Keratinocyte (primary cell): Measurements from ENCODE around the gene ERMAP.

Experiments
- EZH2 ChIP-seq: IDR thresholded peaks from one replicate; pipeline ENCODE4 v1.6.1; 2012; ENCODE audit warnings: inconsistent platforms, mild to moderate bottlenecking, low read length, moderate library complexity
- TF ChIP-seq, protein P1 (sequence below), 3 experiments: IDR thresholded peaks in 1 of 3; conservative IDR thresholded peaks in 1 of 3; optimal IDR thresholded peaks in 1 of 3; 2 replicates in 2 of 3; 3 replicates in 1 of 3; pipeline versions ENCODE3 to v1.5.1; 2011; ENCODE audit warnings: low read length in 3 of 3, mild to moderate bottlenecking in 3 of 3, moderate library complexity in 2 of 3, control low read depth in 1 of 3, inconsistent platforms in 1 of 3; ENCODE audit not compliant: insufficient read depth in 2 of 3; ENCODE audit errors: extremely low read depth in 1 of 3

DNA sequence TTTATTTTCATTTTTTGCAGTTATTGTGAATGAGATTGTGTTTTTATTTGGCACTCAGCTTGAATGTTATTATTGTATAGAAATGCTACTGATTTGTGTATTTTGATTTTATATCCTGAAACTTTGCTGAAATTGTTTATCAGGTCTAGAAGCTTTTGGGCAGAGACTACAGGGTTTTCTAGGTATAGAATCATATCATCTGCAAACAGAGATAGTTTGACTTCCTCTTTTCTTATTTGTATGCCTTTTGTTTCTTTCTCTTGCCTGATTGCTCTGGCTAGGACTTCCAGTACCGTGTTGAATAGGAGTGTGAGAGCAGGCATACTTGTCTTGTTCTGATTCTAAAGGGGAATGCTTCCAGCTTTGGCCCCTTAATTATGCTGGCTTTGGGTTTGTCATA lies 56.7 kb downstream of the ERMAP start:
- TF ChIP-seq EZH2, result no peak
- TF ChIP-seq, protein P1, sequence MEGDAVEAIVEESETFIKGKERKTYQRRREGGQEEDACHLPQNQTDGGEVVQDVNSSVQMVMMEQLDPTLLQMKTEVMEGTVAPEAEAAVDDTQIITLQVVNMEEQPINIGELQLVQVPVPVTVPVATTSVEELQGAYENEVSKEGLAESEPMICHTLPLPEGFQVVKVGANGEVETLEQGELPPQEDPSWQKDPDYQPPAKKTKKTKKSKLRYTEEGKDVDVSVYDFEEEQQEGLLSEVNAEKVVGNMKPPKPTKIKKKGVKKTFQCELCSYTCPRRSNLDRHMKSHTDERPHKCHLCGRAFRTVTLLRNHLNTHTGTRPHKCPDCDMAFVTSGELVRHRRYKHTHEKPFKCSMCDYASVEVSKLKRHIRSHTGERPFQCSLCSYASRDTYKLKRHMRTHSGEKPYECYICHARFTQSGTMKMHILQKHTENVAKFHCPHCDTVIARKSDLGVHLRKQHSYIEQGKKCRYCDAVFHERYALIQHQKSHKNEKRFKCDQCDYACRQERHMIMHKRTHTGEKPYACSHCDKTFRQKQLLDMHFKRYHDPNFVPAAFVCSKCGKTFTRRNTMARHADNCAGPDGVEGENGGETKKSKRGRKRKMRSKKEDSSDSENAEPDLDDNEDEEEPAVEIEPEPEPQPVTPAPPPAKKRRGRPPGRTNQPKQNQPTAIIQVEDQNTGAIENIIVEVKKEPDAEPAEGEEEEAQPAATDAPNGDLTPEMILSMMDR (optimal IDR thresholded peaks at IDR 0.05 in 1 of 3, IDR thresholded peaks at IDR 0.05 in 1 of 3, conservative IDR thresholded peaks at IDR 0.05 in 1 of 3; ENCODE audit: extremely low read depth in 1 of 3, insufficient read depth in 2 of 3, low read length in 3 of 3), result no peak
